Measurements from ENCODE around the gene TMSB10.
A peak's percentile ranks its signal among the peaks of the same experiment; 100 is the strongest.

Gene TMSB10

DNA sequence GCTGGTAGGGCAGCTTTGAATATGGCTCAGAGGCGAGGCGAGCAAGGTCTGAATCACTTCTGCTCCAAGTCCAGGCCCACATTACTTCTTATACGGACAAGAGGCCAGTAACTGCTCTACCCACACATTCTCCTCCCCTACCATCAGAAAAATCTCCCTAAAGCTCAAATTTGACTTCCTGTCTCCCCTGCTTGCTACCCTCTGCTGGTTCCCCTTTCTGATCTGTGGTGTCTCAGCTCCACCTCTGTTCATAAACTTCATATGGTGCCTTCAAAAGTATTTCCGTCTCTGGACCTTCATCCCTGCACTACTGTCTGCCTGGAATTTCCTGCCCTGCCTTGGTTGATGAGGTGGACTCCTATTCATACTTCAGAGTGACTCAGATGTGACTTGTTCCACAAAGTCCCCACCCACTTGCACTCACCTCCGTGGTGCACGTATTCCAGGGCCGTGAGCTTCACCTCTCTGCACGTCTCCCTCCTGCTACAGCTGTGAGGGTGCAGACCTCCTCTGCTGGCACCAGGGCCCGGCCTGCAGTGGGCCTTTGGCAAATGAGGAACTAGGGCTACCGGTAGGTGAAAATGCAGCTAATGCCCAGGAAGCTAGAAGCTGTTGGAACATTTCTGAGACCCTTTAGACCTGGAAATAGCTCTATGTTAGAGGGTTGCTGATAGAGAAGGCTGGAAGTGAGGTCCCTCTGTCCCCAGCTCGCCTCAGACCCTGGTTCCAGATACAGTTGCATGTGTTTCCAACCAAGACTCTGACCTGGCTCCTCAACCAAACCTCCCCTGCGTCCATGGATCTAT lies 41.0 kb downstream of the TMSB10 start:
- TF ChIP-seq, protein P1, sequence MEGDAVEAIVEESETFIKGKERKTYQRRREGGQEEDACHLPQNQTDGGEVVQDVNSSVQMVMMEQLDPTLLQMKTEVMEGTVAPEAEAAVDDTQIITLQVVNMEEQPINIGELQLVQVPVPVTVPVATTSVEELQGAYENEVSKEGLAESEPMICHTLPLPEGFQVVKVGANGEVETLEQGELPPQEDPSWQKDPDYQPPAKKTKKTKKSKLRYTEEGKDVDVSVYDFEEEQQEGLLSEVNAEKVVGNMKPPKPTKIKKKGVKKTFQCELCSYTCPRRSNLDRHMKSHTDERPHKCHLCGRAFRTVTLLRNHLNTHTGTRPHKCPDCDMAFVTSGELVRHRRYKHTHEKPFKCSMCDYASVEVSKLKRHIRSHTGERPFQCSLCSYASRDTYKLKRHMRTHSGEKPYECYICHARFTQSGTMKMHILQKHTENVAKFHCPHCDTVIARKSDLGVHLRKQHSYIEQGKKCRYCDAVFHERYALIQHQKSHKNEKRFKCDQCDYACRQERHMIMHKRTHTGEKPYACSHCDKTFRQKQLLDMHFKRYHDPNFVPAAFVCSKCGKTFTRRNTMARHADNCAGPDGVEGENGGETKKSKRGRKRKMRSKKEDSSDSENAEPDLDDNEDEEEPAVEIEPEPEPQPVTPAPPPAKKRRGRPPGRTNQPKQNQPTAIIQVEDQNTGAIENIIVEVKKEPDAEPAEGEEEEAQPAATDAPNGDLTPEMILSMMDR (IDR thresholded peaks at IDR 0.05; ENCODE audit: low read length, missing control alignments): no peak
- DNase-seq (ENCODE audit: low read depth): peak; percentile 67
- H3K4me3 ChIP-seq (replicated peaks; ENCODE audit: low read depth, low read length): no peak overlapping the region

DNA sequence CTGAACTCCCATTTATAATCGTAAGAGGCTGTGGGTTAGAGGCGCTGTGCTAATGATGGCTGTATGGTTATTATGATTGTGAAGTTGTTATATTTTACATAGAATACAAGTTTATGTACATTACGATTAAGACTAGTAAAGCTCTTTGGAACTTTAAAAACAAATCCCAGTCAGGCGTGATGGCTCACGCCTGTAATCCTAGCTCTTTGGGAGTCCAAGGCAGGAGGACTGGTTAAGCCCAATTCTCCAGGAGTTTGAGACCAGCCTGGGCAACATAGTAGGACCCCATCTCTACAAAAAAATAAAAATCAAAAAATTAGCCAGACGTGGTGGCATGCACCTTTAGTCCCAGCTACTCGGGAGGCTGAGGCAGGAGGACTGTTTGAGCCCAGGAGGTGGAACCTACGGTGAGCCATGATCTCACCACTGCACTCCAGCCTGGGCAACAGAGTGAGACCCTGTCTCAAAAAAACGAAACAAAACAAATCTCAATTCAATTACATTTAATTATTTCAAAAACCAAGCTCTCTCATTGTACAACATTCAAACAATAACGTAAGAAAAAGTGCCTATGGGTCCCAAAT lies 41.6 kb downstream of the TMSB10 start:
- TF ChIP-seq, protein P1 (IDR thresholded peaks at IDR 0.05; ENCODE audit: low read length, missing control alignments): no peak
- no peak for DNase-seq (ENCODE audit: low read depth)
- H3K4me3 ChIP-seq (replicated peaks; ENCODE audit: low read depth, low read length): no peak overlapping the region

DNA sequence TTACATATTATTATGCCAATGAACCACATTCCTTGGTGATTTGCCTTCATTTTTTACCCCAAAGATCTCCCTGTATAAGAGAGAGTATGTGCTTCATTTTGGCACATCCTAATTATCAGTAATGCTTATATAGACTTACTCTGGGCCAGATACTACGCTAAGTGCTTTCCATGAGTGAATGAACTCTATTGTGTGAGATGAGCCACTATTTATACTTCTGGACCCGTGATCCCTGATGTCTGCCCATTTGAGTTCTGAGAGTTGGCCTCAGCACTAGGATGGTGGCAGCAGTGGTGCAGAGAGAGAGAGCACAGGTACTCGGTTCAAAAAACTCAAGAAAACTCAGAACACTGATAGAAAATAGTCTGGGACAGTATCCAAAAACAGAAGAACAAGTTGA lies 48.1 kb downstream of the TMSB10 start:
- TF ChIP-seq, protein P1 (IDR thresholded peaks at IDR 0.05; ENCODE audit: low read length, missing control alignments): no peak
- H3K4me3 ChIP-seq (replicated peaks; ENCODE audit: low read depth, low read length): no peak overlapping the region
- DNase-seq (ENCODE audit: low read depth): no peak

DNA sequence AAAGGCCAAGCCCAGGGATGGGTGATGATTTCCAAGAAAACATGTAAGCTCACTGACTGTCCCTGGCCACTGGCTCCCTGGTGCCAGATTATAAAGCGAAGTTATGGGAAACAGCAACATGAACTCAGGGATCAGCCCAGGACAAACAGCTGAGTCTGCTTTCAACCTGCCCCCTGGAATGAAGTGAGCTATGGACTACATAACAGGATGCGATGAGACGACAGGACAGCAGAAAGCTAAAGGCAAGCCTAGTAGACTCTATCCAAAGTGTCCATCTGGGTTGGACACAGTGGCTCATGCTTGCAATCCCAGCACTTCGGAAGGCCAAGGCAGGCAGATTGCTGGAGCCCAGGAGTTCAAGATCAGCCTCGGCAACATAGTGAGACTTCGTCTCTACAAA lies 48.9 kb downstream of the TMSB10 start:
- TF ChIP-seq, protein P1 (IDR thresholded peaks at IDR 0.05; ENCODE audit: low read length, missing control alignments): no peak
- no peak overlapping the region for H3K4me3 ChIP-seq (replicated peaks; ENCODE audit: low read depth, low read length)
- no peak for DNase-seq (ENCODE audit: low read depth)
